OCI-LY3 (cell line): ENCODE measurements around the gene DRICH1.
A peak's percentile ranks its signal among the peaks of the same experiment; 100 is the strongest.

Experiments
- H2AFZ ChIP-seq: fragments of 200-600, 300-600 bp; shearing (Covaris generic); 2 replicates; pipeline ENCODE4 v1.6.0; 2014; ENCODE audit warnings: antibody characterized with exemption, low read depth, low read length
- H3K27ac ChIP-seq: fragments of 200-600, 300-600 bp; sonication (generic); 2 replicates; pipeline ENCODE4 v1.5.1; 2014; ENCODE audit warnings: mild to moderate bottlenecking, low read length, moderate library complexity, mixed read lengths
- H3K27me3 ChIP-seq: fragments of 200-600, 300-600 bp; sonication (generic); 2 replicates; pipeline ENCODE4 v1.6.1; 2014; ENCODE audit warnings: low read depth, low read length, mixed read lengths
- H3K36me3 ChIP-seq: fragments of 200-600, 300-600 bp; sonication (generic); replicated peaks from 2 replicates; pipeline ENCODE3; 2014; ENCODE audit warnings: low read depth, low read length, mixed read lengths
- H3K4me1 ChIP-seq: fragments of 300-600, 200-600 bp; sonication (generic); 2 replicates; pipeline ENCODE4 v1.6.1; 2014; ENCODE audit warnings: low read length, mixed read lengths
- H3K4me2 ChIP-seq: fragments of 200-600, 300-600 bp; sonication (generic); 2 replicates; pipeline ENCODE4 v1.6.1; 2014; ENCODE audit warnings: low read length, mixed read lengths
- H3K4me3 ChIP-seq: fragments of 300-600, 200-600 bp; sonication (generic); 2 replicates; pipeline ENCODE4 v1.5.1; 2014; ENCODE audit warnings: antibody characterized with exemption, mild to moderate bottlenecking, low read length, moderate library complexity
- H3K79me2 ChIP-seq: fragments of 300-600, 200-600 bp; shearing (Covaris generic); 2 replicates; pipeline ENCODE4 v1.6.1; 2014; ENCODE audit warnings: mild to moderate bottlenecking, low read length, mixed read lengths
- H3K9ac ChIP-seq: fragments of 300-600, 200-600 bp; shearing (Covaris generic); 2 replicates; pipeline ENCODE4 v1.6.0; 2014; ENCODE audit warnings: mild to moderate bottlenecking, low read length, moderate library complexity
- H3K9me3 ChIP-seq: fragments of 200-600, 300-600 bp; shearing (Covaris generic); 2 replicates; pipeline ENCODE4 v1.6.1; 2014; ENCODE audit warnings: low read length, mixed read lengths; ENCODE audit not compliant: insufficient read depth
- H4K20me1 ChIP-seq: fragments of 200-600, 300-600 bp; sonication (generic); 2 replicates; pipeline ENCODE4 v1.6.1; 2016; ENCODE audit warnings: low read length, mixed read lengths; ENCODE audit not compliant: insufficient read depth
- CTCF ChIP-seq: fragments of 200-600, 300-600 bp; sonication (generic); IDR thresholded peaks from 2 replicates; pipeline ENCODE4 v1.5.1; 2014; ENCODE audit warnings: antibody characterized with exemption, low read length, low read depth
- EZH2phosphoT487 ChIP-seq: fragments of 200-600 bp; shearing (Covaris generic); IDR thresholded peaks from 2 replicates; pipeline ENCODE4 v1.6.1; 2018; ENCODE audit warnings: antibody characterized with exemption, mixed run types, low read depth

The DRICH1 gene

GRCh38 chr22:23591846-23592245 lies 40.3 kb downstream of the DRICH1 start:
- no peaks in the 10 kb centered on the region for H4K20me1 ChIP-seq
- no peak overlapping the region for H3K9ac ChIP-seq
- H3K79me2 ChIP-seq, result no peaks in the 10 kb centered on the region
- TF ChIP-seq CTCF, result no peak
- no peak for TF ChIP-seq EZH2phosphoT487
- no peak overlapping the region for H3K27ac ChIP-seq
- no peaks in the 10 kb centered on the region for H3K36me3 ChIP-seq
- no peaks in the 10 kb centered on the region for H3K27me3 ChIP-seq
- H3K4me1 ChIP-seq, result peaks cover 9% of the 10 kb centered on the region
- no peak overlapping the region for H3K4me3 ChIP-seq
- H3K9me3 ChIP-seq, result no peaks in the 10 kb centered on the region
- H3K4me2 ChIP-seq, result no peak overlapping the region
- H2AFZ ChIP-seq, result no peak overlapping the region

GRCh38 chr22:23591201-23591791 lies 40.8 kb downstream of the DRICH1 start:
- H3K36me3 ChIP-seq, result no peaks in the 10 kb centered on the region
- no peaks in the 10 kb centered on the region for H3K79me2 ChIP-seq
- H3K4me2 ChIP-seq, result no peak overlapping the region
- H3K4me1 ChIP-seq, result peaks cover 9% of the 10 kb centered on the region
- no peak overlapping the region for H3K4me3 ChIP-seq
- H3K9ac ChIP-seq, result no peak overlapping the region
- H3K27me3 ChIP-seq, result no peaks in the 10 kb centered on the region
- H3K27ac ChIP-seq, result no peak overlapping the region
- H2AFZ ChIP-seq, result no peak overlapping the region
- peak; percentile 99 for TF ChIP-seq CTCF
- TF ChIP-seq EZH2phosphoT487, result no peak
- no peaks in the 10 kb centered on the region for H3K9me3 ChIP-seq
- no peaks in the 10 kb centered on the region for H4K20me1 ChIP-seq

- no peak overlapping the region for H3K9ac ChIP-seq
These were observed 48.3 kb downstream of the DRICH1 start for GRCh38 chr22:23583836-23584235.

GRCh38 chr22:23583153-23583552 lies 49.0 kb downstream of the DRICH1 start:
- TF ChIP-seq EZH2phosphoT487 (no peak), CTCF (no peak)
- peak overlapping the region; percentile 39 for H3K4me2 ChIP-seq
- H2AFZ ChIP-seq, result no peak overlapping the region
- no peak overlapping the region for H3K4me3 ChIP-seq
- peaks cover 10% of the 10 kb centered on the region for H3K27me3 ChIP-seq
- peaks cover 15% of the 10 kb centered on the region for H3K4me1 ChIP-seq
- no peaks in the 10 kb centered on the region for H3K9me3 ChIP-seq
- no peaks in the 10 kb centered on the region for H3K36me3 ChIP-seq
- H3K27ac ChIP-seq, result no peak overlapping the region
- H3K79me2 ChIP-seq, result no peaks in the 10 kb centered on the region
- H3K9ac ChIP-seq, result no peak overlapping the region
- H4K20me1 ChIP-seq, result no peaks in the 10 kb centered on the region

More at GRCh38 chr22:23583836-23584235, 48.3 kb downstream of the DRICH1 start:
- H3K27me3 ChIP-seq, result peaks cover 10% of the 10 kb centered on the region
- no peak overlapping the region for H3K27ac ChIP-seq
- no peaks in the 10 kb centered on the region for H3K79me2 ChIP-seq
- TF ChIP-seq EZH2phosphoT487, result no peak
- TF ChIP-seq CTCF, result no peak
- H3K4me2 ChIP-seq, result peak overlapping the region; percentile 39
- H3K36me3 ChIP-seq, result no peaks in the 10 kb centered on the region
- H3K4me3 ChIP-seq, result no peak overlapping the region
- H2AFZ ChIP-seq, result no peak overlapping the region
- H4K20me1 ChIP-seq, result no peaks in the 10 kb centered on the region
- peaks cover 15% of the 10 kb centered on the region for H3K4me1 ChIP-seq
- H3K9me3 ChIP-seq, result no peaks in the 10 kb centered on the region
